Activated T-helper 1 cell treated with anti-CD3 and anti-CD28 coated beads, Interleukin-2, amount 50 U/mL, for 16 hours (primary cell): ENCODE results near the gene DIP2C.
"Not testable (repeated sequence)": the region's sequence is repeated elsewhere in the genome, so short reads cannot be mapped to it uniquely, and the experiment has no call there.

ENCODE experiments used
- DNase-seq, 2 donors: peaks; one replicate each; pipeline ENCODE4 v3.0.0-alpha.2; 2020; ENCODE audit warnings: low read depth in 1 of 2, low spot score in 1 of 2

The DIP2C gene

GRCh38 chr10:541041-541440, 148.4 kb downstream of the DIP2C start:
- DNase-seq: no peak

- DNase-seq: no peak
Observed at GRCh38 chr10:538895-539294, 150.6 kb downstream of the DIP2C start.

- DNase-seq: no peak
Observed at GRCh38 chr10:536935-537334, 152.5 kb downstream of the DIP2C start.

GRCh38 chr10:536371-536925, 153.0 kb downstream of the DIP2C start:
- DNase-seq: no peak

GRCh38 chr10:535952-536351, 153.5 kb downstream of the DIP2C start:
- DNase-seq: no peak

- no peak for DNase-seq
Observed at GRCh38 chr10:535051-535450, 154.4 kb downstream of the DIP2C start.

GRCh38 chr10:534047-534566, 155.4 kb downstream of the DIP2C start:
- DNase-seq: no peak

GRCh38 chr10:533611-534010, 155.9 kb downstream of the DIP2C start:
- no peak for DNase-seq

GRCh38 chr10:533186-533585, 156.3 kb downstream of the DIP2C start:
- no peak for DNase-seq

GRCh38 chr10:532331-532730, 157.1 kb downstream of the DIP2C start:
- DNase-seq: not testable (repeated sequence)

GRCh38 chr10:531541-531940, 157.9 kb downstream of the DIP2C start:
- no peak for DNase-seq

- DNase-seq: no peak
Observed at GRCh38 chr10:530717-531116, 158.8 kb downstream of the DIP2C start.

GRCh38 chr10:529468-530230, 159.8 kb downstream of the DIP2C start:
- DNase-seq: no peak

- DNase-seq: no peak
Observed at GRCh38 chr10:528173-529165, 161.0 kb downstream of the DIP2C start.

GRCh38 chr10:527416-527815, 162.1 kb downstream of the DIP2C start:
- DNase-seq: no peak

- DNase-seq: no peak
Observed at GRCh38 chr10:526651-527312, 162.7 kb downstream of the DIP2C start.

GRCh38 chr10:525565-526315, 163.7 kb downstream of the DIP2C start:
- no peak for DNase-seq

GRCh38 chr10:523925-524324, 165.5 kb downstream of the DIP2C start:
- no peak for DNase-seq

GRCh38 chr10:522350-522749, 167.1 kb downstream of the DIP2C start:
- no peak for DNase-seq
